K562 (cell line): ENCODE results near the gene FOXP3. TPM values are rescaled to one million over a fixed set of nuclear protein-coding genes. Genes with fewer than 3 reads are reported as not detected.

Experiments
- CTBP1 ChIP-seq: fragments of 450-650 bp; IDR thresholded peaks from 2 replicates; pipeline ENCODE4 v1.6.1; 2016; ENCODE audit warnings: borderline replicate concordance
- MEIS2 ChIP-seq: fragments of 450-650 bp; IDR thresholded peaks from 2 replicates; pipeline ENCODE4 v1.6.1; 2014; ENCODE audit warnings: mild to moderate bottlenecking; ENCODE audit not compliant: partially characterized antibody
- SMARCB1 ChIP-seq: IDR thresholded peaks from 2 replicates; pipeline ENCODE4 v1.6.1; 2011; ENCODE audit warnings: improper control_type of control experiment, low read depth; ENCODE audit not compliant: insufficient read length
- ZBTB5 ChIP-seq: fragments of 450-650 bp; IDR thresholded peaks from 2 replicates; pipeline ENCODE4 v1.6.1; 2017; ENCODE audit warnings: antibody characterized with exemption
- ZSCAN29 ChIP-seq: fragments of 450-650 bp; IDR thresholded peaks from 2 replicates; pipeline ENCODE4 v1.6.1; 2017
- polyA plus RNA-seq, 8 experiments: library from polyadenylated mRNA; depleted of rRNA in 4 of 8; stranded (reverse) in 5 of 8; unstranded in 3 of 8; fragments of >200 nt; fragmentation: Nextera tagmentation in 2 of 8; fragmentation: Illumina TruSeq in 1 of 8; extraction: Ambion mirVana in 2 of 8; extraction: Trizol in 1 of 8; gene quantifications; 2 replicates each; pipeline versions ENCODE4 v1.2.1 to v1.2.3, GENCODE V29; 2011 to 2014; ENCODE audit warnings: inconsistent platforms in 1 of 8, missing spikeins in 1 of 8
- total RNA-seq, 7 experiments: library from RNA; depleted of rRNA in 6 of 7; stranded (reverse); fragments of >200 nt in 6 of 7; fragmentation: Illumina TruSeq in 2 of 7; extraction: Trizol in 2 of 7; gene quantifications; 2 replicates each; pipeline versions ENCODE4 v1.2.1 to v1.2.3, GENCODE V29; 2011 to 2021; ENCODE audit warnings: low replicate concordance in 1 of 7
- TF ChIP-seq, protein P1 (sequence below): fragments of 200-800 bp; sonication (Bioruptor generic); IDR thresholded peaks from 2 replicates; pipeline ENCODE4 v1.6.1; 2016; ENCODE audit warnings: missing genetic modification characterization, missing compliant biosample characterization

Gene FOXP3
- total and polyA plus RNA-seq, 9 of the 15 experiments (the other 6 are each of a cell fraction or from before 2014, with no cell fraction given), result 0.04 to 0.24 (median 0.07) TPM; not detected in 4

- TF ChIP-seq, protein P1, sequence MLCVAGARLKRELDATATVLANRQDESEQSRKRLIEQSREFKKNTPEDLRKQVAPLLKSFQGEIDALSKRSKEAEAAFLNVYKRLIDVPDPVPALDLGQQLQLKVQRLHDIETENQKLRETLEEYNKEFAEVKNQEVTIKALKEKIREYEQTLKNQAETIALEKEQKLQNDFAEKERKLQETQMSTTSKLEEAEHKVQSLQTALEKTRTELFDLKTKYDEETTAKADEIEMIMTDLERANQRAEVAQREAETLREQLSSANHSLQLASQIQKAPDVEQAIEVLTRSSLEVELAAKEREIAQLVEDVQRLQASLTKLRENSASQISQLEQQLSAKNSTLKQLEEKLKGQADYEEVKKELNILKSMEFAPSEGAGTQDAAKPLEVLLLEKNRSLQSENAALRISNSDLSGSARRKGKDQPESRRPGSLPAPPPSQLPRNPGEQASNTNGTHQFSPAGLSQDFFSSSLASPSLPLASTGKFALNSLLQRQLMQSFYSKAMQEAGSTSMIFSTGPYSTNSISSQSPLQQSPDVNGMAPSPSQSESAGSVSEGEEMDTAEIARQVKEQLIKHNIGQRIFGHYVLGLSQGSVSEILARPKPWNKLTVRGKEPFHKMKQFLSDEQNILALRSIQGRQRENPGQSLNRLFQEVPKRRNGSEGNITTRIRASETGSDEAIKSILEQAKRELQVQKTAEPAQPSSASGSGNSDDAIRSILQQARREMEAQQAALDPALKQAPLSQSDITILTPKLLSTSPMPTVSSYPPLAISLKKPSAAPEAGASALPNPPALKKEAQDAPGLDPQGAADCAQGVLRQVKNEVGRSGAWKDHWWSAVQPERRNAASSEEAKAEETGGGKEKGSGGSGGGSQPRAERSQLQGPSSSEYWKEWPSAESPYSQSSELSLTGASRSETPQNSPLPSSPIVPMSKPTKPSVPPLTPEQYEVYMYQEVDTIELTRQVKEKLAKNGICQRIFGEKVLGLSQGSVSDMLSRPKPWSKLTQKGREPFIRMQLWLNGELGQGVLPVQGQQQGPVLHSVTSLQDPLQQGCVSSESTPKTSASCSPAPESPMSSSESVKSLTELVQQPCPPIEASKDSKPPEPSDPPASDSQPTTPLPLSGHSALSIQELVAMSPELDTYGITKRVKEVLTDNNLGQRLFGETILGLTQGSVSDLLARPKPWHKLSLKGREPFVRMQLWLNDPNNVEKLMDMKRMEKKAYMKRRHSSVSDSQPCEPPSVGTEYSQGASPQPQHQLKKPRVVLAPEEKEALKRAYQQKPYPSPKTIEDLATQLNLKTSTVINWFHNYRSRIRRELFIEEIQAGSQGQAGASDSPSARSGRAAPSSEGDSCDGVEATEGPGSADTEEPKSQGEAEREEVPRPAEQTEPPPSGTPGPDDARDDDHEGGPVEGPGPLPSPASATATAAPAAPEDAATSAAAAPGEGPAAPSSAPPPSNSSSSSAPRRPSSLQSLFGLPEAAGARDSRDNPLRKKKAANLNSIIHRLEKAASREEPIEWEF, result no peak
- TF ChIP-seq ZSCAN29 (no peak), ZBTB5 (no peak), CTBP1 (no peak), MEIS2 (no peak), SMARCB1 (no peak)
Observed at GRCh38 chrX:49233176-49233575, 31.3 kb downstream of the FOXP3 start, which contains the start of gene CACNA1F (continued).
